B cell (primary cell): ENCODE data around the gene FAM72A. TPM values are rescaled to one million over a fixed set of nuclear protein-coding genes. Genes with fewer than 3 reads are reported as not detected.
"Not testable (repeated sequence)": the region's sequence is repeated elsewhere in the genome, so short reads cannot be mapped to it uniquely, and the experiment has no call there.

Source experiments
- ATAC-seq: fragments of 200-7000 bp; cut with Tn5 transposase; one replicate; pipeline ENCODE4 v1.10.0; 2021; ENCODE audit warnings: low read depth, mild to moderate bottlenecking, moderate number of reproducible peaks, moderate library complexity
- CTCF ChIA-PET: fragments of 350-600 bp; sonication (Branson Sonifier 250); formaldehyde crosslinking; loops from one replicate; lab custom pipeline; 2021; ENCODE audit warnings: antibody characterized with exemption, inconsistent platforms; lab: Charles Lee
- POLR2A ChIA-PET: fragments of 350-600 bp; sonication (Branson Sonifier 250); formaldehyde crosslinking; loops from one replicate; lab custom pipeline; 2021; ENCODE audit warnings: antibody characterized with exemption; lab: Charles Lee
- DNase-seq: peaks from one replicate; pipeline ENCODE4 v3.0.0; 2013
- H2AFZ ChIP-seq: 2 replicates; pipeline ENCODE4 v1.6.1; 2012; ENCODE audit warnings: mild to moderate bottlenecking, low read depth, low read length; ENCODE audit not compliant: insufficient read depth, poor library complexity, severe bottlenecking
- H3K27ac ChIP-seq, 2 donors: 1 replicate in 1 of 2; 2 replicates in 1 of 2; pipeline ENCODE4 v1.5.1; 2012 to 2013; ENCODE audit warnings: low read length in 2 of 2, mild to moderate bottlenecking in 2 of 2, moderate library complexity in 1 of 2
- H3K27me3 ChIP-seq, 4 experiments: fragments of 200-600 bp in 1 of 4; sonication (generic) in 1 of 4; replicated peaks in 1 of 4; 1 replicate in 2 of 4; 2 replicates in 2 of 4; pipeline versions ENCODE4 v1.6.1 to v1.7.0; 2013 to 2016; ENCODE audit warnings: low read length in 3 of 4, mild to moderate bottlenecking in 2 of 4, mixed read lengths in 1 of 4, moderate library complexity in 1 of 4; ENCODE audit not compliant: insufficient read depth in 4 of 4, control insufficient read depth in 3 of 4; ENCODE audit errors: control extremely low read depth in 1 of 4
- H3K36me3 ChIP-seq, 2 experiments: replicated peaks in 1 of 2; 1 replicate in 1 of 2; 2 replicates in 1 of 2; pipeline versions ENCODE4 v1.6.1 to v1.7.1; 2013; ENCODE audit warnings: low read length in 1 of 2; ENCODE audit not compliant: insufficient read depth in 2 of 2, control insufficient read depth in 1 of 2; ENCODE audit errors: control extremely low read depth in 1 of 2, extremely low read depth in 1 of 2
- H3K4me1 ChIP-seq, 2 donors: fragments of 200-600 bp in 1 of 2; sonication (generic) in 1 of 2; 1 replicate in 1 of 2; 2 replicates in 1 of 2; pipeline versions ENCODE4 v1.5.1 to v1.6.1; 2013 to 2017; ENCODE audit warnings: low read length in 2 of 2; ENCODE audit not compliant: control insufficient read depth in 2 of 2, insufficient read depth in 2 of 2
- H3K4me2 ChIP-seq: replicated peaks from 2 replicates; pipeline ENCODE3; 2012; ENCODE audit warnings: mild to moderate bottlenecking, low read depth, low read length; ENCODE audit not compliant: poor library complexity, severe bottlenecking
- H3K4me3 ChIP-seq, 5 experiments: fragments of 200-600 bp in 1 of 5; sonication (generic) in 1 of 5; 1 replicate in 3 of 5; 2 replicates in 2 of 5; pipeline versions ENCODE4 v1.5.1 to v1.7.0; 2011 to 2016; ENCODE audit warnings: low read length in 4 of 5, mild to moderate bottlenecking in 4 of 5, low read depth in 2 of 5, control low read depth in 1 of 5, moderate library complexity in 1 of 5; ENCODE audit not compliant: insufficient read depth in 1 of 5; ENCODE audit errors: control extremely low read depth in 1 of 5, extremely low read depth in 1 of 5
- H3K79me2 ChIP-seq: fragments of 200-600 bp; sonication (generic); one replicate; pipeline ENCODE4 v1.6.0; 2016; ENCODE audit warnings: low read length; ENCODE audit not compliant: control insufficient read depth, insufficient read depth
- H3K9ac ChIP-seq: fragments of 200-600 bp; sonication (generic); 2 replicates; pipeline ENCODE4 v1.6.1; 2017; ENCODE audit warnings: mild to moderate bottlenecking, low read length, moderate library complexity
- H3K9me3 ChIP-seq, 3 donors: one replicate each; pipeline versions ENCODE4 v1.6.1 to v1.7.1; 2013; ENCODE audit warnings: low read length in 2 of 3; ENCODE audit not compliant: control insufficient read depth in 2 of 3, insufficient read depth in 1 of 3; ENCODE audit errors: control extremely low read depth in 1 of 3
- H4K20me1 ChIP-seq: 2 replicates; pipeline ENCODE4 v1.6.0; 2012; ENCODE audit warnings: mild to moderate bottlenecking, low read length; ENCODE audit not compliant: insufficient read depth, control insufficient read depth, poor library complexity, severe bottlenecking
- H3K27ac Mint-ChIP-seq: one replicate; pipeline ENCODE4 v1.8.0; 2021; ENCODE audit warnings: mixed read lengths
- H3K27me3 Mint-ChIP-seq: one replicate; pipeline ENCODE4 v1.8.0; 2021; ENCODE audit warnings: mixed read lengths
- H3K4me1 Mint-ChIP-seq: one replicate; pipeline ENCODE4 v1.8.0; 2021; ENCODE audit warnings: mixed read lengths
- H3K4me3 Mint-ChIP-seq: one replicate; pipeline ENCODE4 v1.8.0; 2021; ENCODE audit warnings: mixed read lengths
- H3K9me3 Mint-ChIP-seq: one replicate; pipeline ENCODE4 v1.8.0; 2022; ENCODE audit warnings: mixed read lengths; ENCODE audit not compliant: insufficient read depth
- WGBS: methylation state at CpG from one replicate; pipeline ENCODE4 v1.1.5; 2013; ENCODE audit warnings: missing lambda C conversion rate; ENCODE audit not compliant: insufficient coverage; 5-methylcytosine and 5-hydroxymethylcytosine counted together
- intact Hi-C: fragments of 100-400 bp; cut with micrococcal nuclease; formaldehyde crosslinking; loops from one replicate; pipeline ENCODE4 v1.10.0; 2022
- polyA plus RNA-seq: library from polyadenylated mRNA; depleted of rRNA; stranded (reverse); fragments of >200 nt; gene quantifications from 2 replicates; pipeline ENCODE4 v1.2.3, GENCODE V29; 2012
- total RNA-seq, 2 donors: library from RNA; stranded (reverse); fragments of 120-200 nt in 1 of 2; gene quantifications; 1 replicate in 1 of 2; 2 replicates in 1 of 2; pipeline versions ENCODE4 v1.2.3 to v1.2.4, GENCODE V29; 2013 to 2022

Gene FAM72A
- total and polyA plus RNA-seq, 2 donors (not counting 1 experiment from before 2014, with no cell fraction given) = 1.7 to 1.8 TPM

- ATAC-seq, H3K9me3 ChIP-seq, H3K79me2 ChIP-seq, H2AFZ ChIP-seq, H3K36me3 ChIP-seq, H3K9ac ChIP-seq, H3K27me3 Mint-ChIP-seq, H3K9me3 Mint-ChIP-seq, POLR2A ChIA-PET, H3K27me3 ChIP-seq, H3K4me2 ChIP-seq, H3K27ac Mint-ChIP-seq, H3K4me1 Mint-ChIP-seq, H4K20me1 ChIP-seq, DNase-seq, CTCF ChIA-PET, H3K27ac ChIP-seq, intact Hi-C loops, H3K4me1 ChIP-seq: not testable (repeated sequence)
- WGBS = no CpG with 5 or more reads among the region's 25 CpGs
- peak overlapping the region; percentile 70 for H3K4me3 Mint-ChIP-seq
- H3K4me3 ChIP-seq = peak overlapping the region in 3 of 5 experiments; percentile 27 to 48 (median 28)
These were observed 1.5 kb upstream of the FAM72A start for GRCh38 chr1:206204159-206204511.

GRCh38 chr1:206203364-206204158 is 922 bp upstream of the FAM72A start, which contains the start of gene SRGAP2:
SRGAP2 (plus strand) TSS chr1:206203541; CDS start chr1:206205971, 2,430 bp downstream.
- H3K79me2 ChIP-seq, H2AFZ ChIP-seq, H3K4me1 ChIP-seq, H3K4me2 ChIP-seq, CTCF ChIA-PET, H3K36me3 ChIP-seq, intact Hi-C loops, POLR2A ChIA-PET, H3K9me3 ChIP-seq, H3K27me3 Mint-ChIP-seq, H3K27me3 ChIP-seq, H3K9me3 Mint-ChIP-seq, H3K4me1 Mint-ChIP-seq, H4K20me1 ChIP-seq: not testable (repeated sequence)
- H3K27ac ChIP-seq = peak within 1 kb of the TSS in 1 of 2 donors; percentile 55
- H3K27ac Mint-ChIP-seq = peak within 1 kb of the TSS; percentile 80
- peak within 1 kb of the TSS; percentile 56 for H3K9ac ChIP-seq
- WGBS = 0% methylated on average over 5 of the region's 63 CpGs
- ATAC-seq (peak; percentile 1), DNase-seq (peak; percentile 68)
- peak within 1 kb of the TSS in 4 of 5 experiments; percentile 48 to 59 (median 52) for H3K4me3 ChIP-seq
- H3K4me3 Mint-ChIP-seq = peak within 1 kb of the TSS; percentile 86

- WGBS = no CpG with 5 or more reads among the region's 3 CpGs
- H3K27me3 Mint-ChIP-seq, H2AFZ ChIP-seq, H4K20me1 ChIP-seq, H3K9me3 Mint-ChIP-seq, DNase-seq, POLR2A ChIA-PET, H3K4me2 ChIP-seq, H3K27me3 ChIP-seq, H3K79me2 ChIP-seq, ATAC-seq, H3K4me3 Mint-ChIP-seq, H3K9ac ChIP-seq, H3K9me3 ChIP-seq, H3K4me1 ChIP-seq, H3K27ac ChIP-seq, H3K4me1 Mint-ChIP-seq, H3K36me3 ChIP-seq, intact Hi-C loops, CTCF ChIA-PET, H3K4me3 ChIP-seq, H3K27ac Mint-ChIP-seq: not testable (repeated sequence)
These were observed 5.8 kb downstream of the FAM72A start for GRCh38 chr1:206196748-206197424.

- intact Hi-C loops = not testable (repeated sequence)
- WGBS = no CpG with 5 or more reads among the region's 2 CpGs
These were observed 7.5 kb downstream of the FAM72A start for GRCh38 chr1:206195182-206195581.

More at GRCh38 chr1:206195182-206195581, 7.5 kb downstream of the FAM72A start:
- H3K4me1 Mint-ChIP-seq, CTCF ChIA-PET, H3K27me3 ChIP-seq, H3K36me3 ChIP-seq, H3K27me3 Mint-ChIP-seq, H3K4me3 ChIP-seq, DNase-seq, POLR2A ChIA-PET, H3K4me2 ChIP-seq, H3K79me2 ChIP-seq, H3K9me3 ChIP-seq, H2AFZ ChIP-seq, H3K9ac ChIP-seq, H3K27ac Mint-ChIP-seq, H3K4me3 Mint-ChIP-seq, H4K20me1 ChIP-seq, H3K27ac ChIP-seq, ATAC-seq, H3K9me3 Mint-ChIP-seq, H3K4me1 ChIP-seq: not testable (repeated sequence)
